Measurements from ENCODE around the gene CYP4F22.
A peak's percentile ranks its signal among the peaks of the same experiment; 100 is the strongest.
"Not testable (repeated sequence)": the region's sequence is repeated elsewhere in the genome, so short reads cannot be mapped to it uniquely, and the experiment has no call there.

Gene CYP4F22

DNA sequence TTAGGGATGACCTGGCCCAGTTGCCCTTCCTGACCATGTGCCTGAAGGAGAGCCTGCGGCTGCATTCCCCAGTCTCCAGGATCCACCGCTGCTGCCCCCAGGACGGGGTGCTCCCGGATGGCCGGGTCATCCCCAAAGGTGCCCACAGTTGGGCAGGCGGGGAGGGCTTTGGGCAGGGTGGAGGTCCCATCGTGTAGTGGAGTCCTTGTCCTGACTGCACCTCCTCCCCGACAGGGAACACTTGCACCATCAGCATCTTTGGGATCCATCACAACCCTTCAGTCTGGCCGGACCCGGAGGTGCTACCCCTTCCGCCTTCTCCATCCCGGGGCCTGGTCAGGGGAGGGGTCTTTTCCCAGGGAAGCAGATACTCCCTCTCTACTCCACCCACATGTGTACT lies 75.0 kb downstream of the CYP4F22 start:
- DNase-seq, result no peak

DNA sequence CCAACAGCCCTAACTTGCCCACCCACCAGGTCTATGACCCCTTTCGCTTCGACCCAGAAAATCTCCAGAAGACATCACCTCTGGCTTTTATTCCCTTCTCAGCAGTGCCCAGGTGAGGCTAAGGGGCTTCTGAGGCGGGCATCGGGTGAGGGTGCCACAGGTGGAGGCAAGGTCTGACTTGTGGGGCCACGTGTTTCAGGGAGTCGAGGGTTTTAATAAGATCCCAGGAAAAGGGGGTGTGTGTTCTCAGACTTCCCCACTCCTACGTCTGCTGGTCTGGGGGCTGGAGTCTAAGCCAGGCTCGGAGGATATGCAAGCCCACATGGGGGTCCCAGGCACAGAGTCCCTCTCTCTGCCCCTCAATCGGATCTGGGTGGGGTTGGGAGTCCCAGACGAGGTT lies 75.8 kb downstream of the CYP4F22 start:
- no peak for DNase-seq

DNA sequence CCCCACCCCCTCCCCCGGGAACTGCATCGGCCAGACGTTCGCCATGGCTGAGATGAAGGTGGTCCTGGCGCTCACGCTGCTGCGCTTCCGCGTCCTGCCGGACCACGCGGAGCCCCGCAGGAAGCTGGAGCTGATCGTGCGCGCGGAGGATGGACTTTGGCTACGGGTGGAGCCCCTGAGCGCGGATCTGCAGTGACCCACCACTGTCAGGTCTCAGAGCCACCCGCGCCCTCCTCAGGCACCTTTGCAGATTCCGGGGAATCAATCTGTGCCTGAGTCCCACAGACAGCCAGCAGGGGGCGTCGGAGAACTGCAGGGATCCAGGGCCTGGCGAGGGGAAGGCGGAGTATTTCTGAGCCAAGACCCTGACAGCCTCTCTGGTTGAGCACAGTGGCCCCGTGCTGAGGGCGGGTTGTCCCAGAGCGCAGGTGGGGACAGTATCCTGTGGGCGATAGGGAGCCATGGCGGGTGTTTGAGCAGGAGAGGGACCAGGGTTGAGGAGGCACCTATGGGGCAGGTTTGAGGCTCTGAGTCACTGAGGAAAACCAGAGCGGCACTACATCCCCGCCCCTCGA lies 76.3 kb downstream of the CYP4F22 start:
- DNase-seq, result peak; percentile 59

DNA sequence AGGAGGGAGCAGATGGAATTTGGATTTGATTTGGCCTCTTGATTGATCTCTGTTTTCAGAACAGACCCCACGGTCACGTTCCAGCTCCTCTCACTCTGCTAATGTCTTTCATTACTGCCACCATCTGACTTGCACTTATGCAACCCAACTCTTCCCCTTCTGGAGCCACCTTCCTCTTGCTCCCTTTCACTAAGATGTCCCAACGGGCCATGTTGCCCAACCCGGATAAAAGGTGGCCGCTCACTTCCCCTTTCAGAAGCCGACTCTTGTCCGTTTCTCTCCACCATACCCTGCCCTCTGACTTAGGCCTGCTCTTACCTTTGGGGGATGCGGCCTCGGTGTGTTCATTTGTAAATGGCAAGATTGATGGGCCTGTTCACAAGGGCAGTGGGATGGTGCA lies 79.3 kb downstream of the CYP4F22 start:
- DNase-seq, result peak; percentile 1

DNA sequence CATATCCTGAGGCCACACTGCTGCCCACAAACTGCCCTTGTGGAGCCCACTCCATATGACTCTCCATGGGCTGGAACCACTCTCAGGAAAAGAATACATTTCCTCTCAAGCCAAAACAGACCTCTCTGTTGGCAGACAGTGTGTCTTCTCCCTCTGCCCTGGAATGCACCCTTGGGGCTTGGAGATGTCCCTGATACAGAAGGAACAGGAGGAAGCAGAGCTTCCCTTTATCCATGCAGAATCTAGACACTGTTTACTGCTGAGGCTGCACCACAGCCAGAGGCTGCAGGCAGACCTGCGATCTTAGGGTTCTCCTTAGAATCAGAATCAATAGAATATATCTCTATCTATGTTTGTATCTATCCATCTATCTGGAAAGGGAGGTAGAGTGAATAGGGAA lies 79.9 kb downstream of the CYP4F22 start:
- no peak for DNase-seq

DNA sequence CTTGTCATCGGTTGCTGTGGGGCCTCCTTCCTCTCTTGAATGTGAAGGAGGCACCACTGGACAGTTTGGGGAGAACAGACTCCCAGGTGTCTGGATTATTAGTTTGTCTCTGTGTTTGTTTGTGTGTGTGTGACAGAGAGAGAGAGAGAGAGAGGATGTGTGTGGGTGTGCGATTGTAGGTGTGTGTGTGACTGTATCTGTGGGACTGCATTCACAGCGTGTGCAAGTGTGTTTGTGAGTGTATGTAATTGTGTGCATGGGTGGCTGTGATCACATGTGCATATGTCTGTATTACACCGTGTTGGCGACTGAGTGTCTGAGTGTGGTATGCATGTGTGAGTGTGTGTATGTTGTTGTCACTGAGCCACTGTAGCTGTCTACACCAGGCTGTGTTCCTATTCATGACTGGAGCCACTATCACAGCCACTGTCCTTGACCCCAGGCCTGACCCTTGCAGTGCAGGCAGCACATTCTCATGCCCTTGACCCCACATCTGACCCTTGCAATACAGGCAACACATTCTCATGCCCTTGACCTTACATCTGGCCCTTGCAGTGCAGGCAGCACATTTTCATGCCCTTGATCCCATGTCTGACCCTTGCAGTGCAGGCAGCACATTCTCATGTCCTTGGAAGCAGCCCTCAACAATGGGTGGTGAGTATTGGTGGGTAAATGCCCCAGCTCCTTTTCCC lies 81.6 kb downstream of the CYP4F22 start:
- DNase-seq, result no peak

DNA sequence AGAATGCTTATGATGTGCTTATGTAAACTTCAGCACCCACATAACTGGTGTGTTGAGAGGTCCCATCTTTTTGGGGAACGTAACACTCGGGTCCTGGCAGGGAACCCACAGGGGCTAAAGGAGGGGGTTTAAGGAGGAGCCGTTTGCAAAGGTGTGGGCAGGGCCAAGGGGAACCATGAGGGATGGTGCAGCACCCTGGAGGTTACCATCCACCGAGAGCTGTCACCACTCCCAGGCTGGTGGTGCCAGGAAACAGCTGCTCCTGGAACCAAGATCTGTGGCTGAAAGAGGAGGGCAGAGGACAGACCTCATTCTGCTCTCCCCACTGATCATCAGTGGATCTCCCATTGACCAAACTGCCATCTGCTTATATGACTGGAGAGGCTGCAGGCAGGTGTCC lies 83.5 kb downstream of the CYP4F22 start:
- no peak for DNase-seq

DNA sequence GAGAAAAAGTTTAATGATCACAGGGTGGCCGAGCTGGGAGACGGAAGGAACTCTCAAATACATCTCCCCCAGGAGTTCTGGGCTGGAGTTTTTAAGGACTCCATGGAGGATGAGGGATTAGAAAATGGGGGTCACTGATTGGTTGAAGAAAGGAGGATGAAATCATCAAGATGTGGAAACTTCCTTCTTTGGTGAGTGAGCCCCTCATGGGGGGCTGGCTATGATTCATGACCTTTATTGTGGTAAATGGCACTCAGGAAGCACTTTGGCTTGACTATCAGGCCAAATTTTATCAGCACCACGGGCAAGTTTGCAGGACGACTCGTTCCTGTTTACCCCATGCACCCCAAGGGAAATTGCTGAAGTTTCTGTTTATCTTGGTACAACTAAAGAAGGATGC lies 84.2 kb downstream of the CYP4F22 start:
- DNase-seq, result not testable (repeated sequence)

DNA sequence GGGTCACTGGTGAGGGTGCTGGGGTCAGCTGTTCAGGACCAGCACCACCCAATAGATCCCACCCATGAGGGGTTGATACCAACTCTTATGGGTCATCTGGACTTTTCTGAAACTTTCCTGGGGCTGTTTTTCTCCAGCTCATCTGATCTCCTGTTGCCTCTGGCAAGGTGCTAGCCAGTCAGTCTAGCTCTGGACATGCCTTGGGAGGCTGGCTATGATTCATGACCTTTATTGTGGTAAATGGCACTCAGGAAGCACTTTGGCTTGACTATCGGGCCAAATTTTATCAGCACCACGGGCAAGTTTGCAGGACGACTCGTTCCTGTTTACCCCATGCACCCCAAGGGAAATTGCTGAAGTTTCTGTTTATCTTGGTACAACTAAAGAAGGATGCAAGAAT lies 85.4 kb downstream of the CYP4F22 start:
- not testable (repeated sequence) for DNase-seq

DNA sequence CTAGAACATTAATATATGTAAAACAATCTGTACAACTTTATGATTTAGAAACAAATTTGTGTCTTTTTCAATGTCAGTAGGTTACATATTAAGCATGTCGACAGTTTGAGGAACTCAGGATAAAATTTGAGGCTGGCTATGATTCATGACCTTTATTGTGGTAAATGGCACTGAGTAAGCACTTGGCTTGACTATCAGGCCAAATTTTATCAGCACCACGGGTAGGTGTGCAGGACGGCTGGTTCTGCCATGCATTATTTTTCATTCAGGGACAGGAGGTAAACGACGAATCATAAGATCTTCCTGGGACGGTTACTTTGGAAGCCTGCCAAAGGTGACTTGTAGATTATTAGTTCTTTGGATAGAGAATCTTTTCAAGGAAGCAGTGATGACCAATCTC lies 86.7 kb downstream of the CYP4F22 start:
- DNase-seq, result peak; percentile 0
